Subcutaneous adipose tissue (tissue), 4 donors: ENCODE results near the gene SPAG4. TPM values are rescaled to one million over a fixed set of nuclear protein-coding genes. Genes with fewer than 3 reads are reported as not detected.

Experiments
- CTCF ChIP-seq: fragments of 450-650 bp; IDR thresholded peaks from one replicate; pipeline ENCODE4 v1.5.1; 2016; ENCODE audit warnings: low read depth, mild to moderate bottlenecking, control low read depth, antibody characterized with exemption, moderate library complexity
- total RNA-seq, 4 donors: library from RNA; depleted of rRNA; stranded (reverse); fragments of >200 nt; gene quantifications; one replicate each; pipeline ENCODE4 v1.1.0, GENCODE V29; 2016

Gene SPAG4
- total RNA-seq, 4 donors from 2014 or later: 1.7 to 3.3 (median 2.4) TPM; not detected in 1

- TF ChIP-seq CTCF: no peak
Observed at GRCh38 chr20:35661053-35661452, 45.4 kb downstream of the SPAG4 start.

- TF ChIP-seq CTCF: no peak
Observed at GRCh38 chr20:35661908-35662307, 46.3 kb downstream of the SPAG4 start.

DNA sequence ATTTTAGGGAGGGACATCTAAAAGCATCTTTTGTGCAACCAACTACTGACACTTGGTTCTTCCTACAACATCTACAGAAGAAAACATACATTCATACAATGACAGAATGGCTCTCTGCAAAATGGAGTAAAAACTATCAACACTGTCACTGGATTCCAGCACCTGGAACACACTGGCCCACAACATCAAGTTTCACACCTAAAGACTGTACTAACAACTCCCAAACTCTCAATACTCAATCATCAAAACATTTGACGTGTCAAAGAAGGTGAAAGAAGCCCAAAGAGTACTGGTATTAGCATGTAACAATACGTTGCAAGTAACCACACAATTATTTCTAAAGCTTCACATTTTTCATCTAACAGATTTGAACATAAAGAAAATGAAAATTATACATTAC is 46.9 kb downstream of the SPAG4 start:
- TF ChIP-seq CTCF: no peak

DNA sequence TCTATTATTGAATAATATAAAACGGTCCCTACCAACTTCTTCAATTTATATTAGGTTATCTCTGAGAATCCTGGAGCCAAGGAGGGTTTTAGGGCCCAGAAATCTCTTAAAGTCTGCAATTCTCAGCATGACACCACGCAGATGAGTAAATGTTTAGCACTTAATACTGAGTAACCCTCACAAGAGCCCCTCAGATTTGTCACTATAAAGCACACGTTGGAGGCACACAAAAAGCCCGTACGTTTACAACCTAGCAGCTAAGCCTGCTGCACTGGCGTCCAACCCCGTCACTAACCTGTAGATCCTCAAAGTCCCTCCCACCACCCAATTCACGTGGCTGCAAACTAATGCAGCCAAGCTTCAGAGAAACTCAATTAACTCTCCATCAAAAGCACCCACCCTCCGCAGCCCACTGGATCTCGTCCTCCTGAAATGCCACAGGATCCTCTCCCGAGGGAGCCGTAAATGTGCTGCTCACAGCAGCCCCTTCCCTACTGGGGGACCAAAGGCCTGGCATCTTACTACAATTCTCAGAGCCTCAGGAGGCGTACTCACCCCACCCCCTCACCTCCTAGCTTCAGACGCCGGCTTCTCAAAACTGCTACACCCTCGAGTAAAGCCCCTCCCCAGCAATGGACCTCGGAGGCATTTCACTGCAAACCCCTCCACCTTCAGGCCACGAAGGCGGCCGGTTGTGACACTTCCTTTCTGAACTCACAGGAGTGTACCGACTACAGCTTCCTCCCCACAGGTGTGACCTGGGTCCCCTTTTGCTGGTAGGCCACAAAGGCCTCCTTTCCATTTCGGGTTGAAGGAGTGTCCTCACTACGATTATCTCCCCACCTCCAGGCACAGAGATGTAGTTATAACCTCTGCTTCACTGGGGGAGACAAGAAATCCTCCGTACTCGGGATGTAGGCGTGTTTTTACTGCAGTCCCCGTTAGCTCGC is 48.2 kb downstream of the SPAG4 start:
- no peak for TF ChIP-seq CTCF

GRCh38 chr20:35664466-35665206 is 49.0 kb downstream of the SPAG4 start, which contains the start of the genes CPNE1 and RBM12:
Gene CPNE1 (minus strand): TSS chr20:35664900. CDS start chr20:35632923, 31,977 bp downstream.
Gene RBM12 (minus strand): TSS chr20:35664900. CDS start chr20:35655322, 9,578 bp downstream.
- no peak for TF ChIP-seq CTCF

DNA sequence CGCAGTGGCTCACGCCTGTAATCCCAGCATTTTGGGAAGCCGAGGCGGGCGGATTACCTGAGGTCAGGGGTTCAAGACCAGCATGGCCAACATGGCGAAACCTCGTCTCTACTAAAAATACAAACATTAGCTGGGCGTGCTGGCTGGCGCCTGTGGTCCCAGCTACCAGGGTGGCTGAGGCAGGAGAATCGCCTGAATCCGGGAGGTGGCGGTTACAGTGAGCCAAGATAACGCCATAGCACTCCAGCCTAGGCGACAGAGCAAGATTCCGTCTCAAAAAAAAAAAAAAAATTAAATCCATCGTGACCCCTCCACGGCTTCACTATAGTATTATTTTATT is 50.3 kb downstream of the SPAG4 start:
- no peak for TF ChIP-seq CTCF

GRCh38 chr20:35669221-35669620 is 53.6 kb downstream of the SPAG4 start:
- TF ChIP-seq CTCF: no peak
